Retinal pigment epithelial cell (primary cell): ENCODE results near the gene PLAGL2.
"Not testable (repeated sequence)": the region's sequence is repeated elsewhere in the genome, so short reads cannot be mapped to it uniquely, and the experiment has no call there.

Experiments used
- DNase-seq: peaks from one replicate; pipeline ENCODE4 v3.0.0-alpha.2; 2010; ENCODE audit warnings: low read depth
- H3K4me3 ChIP-seq: 2 replicates; pipeline ENCODE4 v1.5.1; 2011; ENCODE audit warnings: mild to moderate bottlenecking, low read length, control low read depth, moderate library complexity
- TF ChIP-seq, protein P1 (sequence below): conservative IDR thresholded peaks from 2 replicates; pipeline ENCODE4 v1.5.1; 2011; ENCODE audit warnings: low read depth, low read length, control low read depth, inconsistent platforms

PLAGL2 gene, protein sequence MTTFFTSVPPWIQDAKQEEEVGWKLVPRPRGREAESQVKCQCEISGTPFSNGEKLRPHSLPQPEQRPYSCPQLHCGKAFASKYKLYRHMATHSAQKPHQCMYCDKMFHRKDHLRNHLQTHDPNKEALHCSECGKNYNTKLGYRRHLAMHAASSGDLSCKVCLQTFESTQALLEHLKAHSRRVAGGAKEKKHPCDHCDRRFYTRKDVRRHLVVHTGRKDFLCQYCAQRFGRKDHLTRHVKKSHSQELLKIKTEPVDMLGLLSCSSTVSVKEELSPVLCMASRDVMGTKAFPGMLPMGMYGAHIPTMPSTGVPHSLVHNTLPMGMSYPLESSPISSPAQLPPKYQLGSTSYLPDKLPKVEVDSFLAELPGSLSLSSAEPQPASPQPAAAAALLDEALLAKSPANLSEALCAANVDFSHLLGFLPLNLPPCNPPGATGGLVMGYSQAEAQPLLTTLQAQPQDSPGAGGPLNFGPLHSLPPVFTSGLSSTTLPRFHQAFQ

GRCh38 chr20:32207626-32208498 lies at the start of gene PLAGL2, which contains the start of gene POFUT1:
Gene PLAGL2 (minus strand): TSS chr20:32207743. CDS start chr20:32202178, 5,565 bp downstream.
Gene POFUT1 (plus strand): TSS chr20:32207880. CDS start chr20:32207942, 62 bp downstream.
- TF ChIP-seq, protein P1, sequence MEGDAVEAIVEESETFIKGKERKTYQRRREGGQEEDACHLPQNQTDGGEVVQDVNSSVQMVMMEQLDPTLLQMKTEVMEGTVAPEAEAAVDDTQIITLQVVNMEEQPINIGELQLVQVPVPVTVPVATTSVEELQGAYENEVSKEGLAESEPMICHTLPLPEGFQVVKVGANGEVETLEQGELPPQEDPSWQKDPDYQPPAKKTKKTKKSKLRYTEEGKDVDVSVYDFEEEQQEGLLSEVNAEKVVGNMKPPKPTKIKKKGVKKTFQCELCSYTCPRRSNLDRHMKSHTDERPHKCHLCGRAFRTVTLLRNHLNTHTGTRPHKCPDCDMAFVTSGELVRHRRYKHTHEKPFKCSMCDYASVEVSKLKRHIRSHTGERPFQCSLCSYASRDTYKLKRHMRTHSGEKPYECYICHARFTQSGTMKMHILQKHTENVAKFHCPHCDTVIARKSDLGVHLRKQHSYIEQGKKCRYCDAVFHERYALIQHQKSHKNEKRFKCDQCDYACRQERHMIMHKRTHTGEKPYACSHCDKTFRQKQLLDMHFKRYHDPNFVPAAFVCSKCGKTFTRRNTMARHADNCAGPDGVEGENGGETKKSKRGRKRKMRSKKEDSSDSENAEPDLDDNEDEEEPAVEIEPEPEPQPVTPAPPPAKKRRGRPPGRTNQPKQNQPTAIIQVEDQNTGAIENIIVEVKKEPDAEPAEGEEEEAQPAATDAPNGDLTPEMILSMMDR = peak; percentile 14
- H3K4me3 ChIP-seq = peak within 1 kb of the TSS; percentile 99
- DNase-seq = peak; percentile 40

DNA sequence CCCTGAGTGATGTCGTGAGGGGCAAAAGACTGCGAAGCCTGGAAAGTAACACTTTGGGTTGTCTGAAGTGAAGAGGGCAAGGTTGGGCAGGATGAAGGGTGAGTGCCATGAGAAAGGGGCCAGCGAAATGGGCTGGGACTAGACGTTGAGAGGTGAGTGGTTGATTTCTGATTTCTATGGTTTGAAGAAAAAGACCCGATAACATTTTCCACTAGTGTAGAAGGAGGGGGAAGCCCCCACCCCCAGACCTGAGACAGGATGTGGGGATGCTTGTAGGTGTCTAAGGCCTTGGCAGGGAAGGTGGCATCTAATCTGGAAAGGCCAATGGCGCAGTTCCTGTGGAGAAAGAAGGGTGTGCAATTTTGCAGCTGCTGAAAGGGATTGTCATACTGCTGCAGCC lies 44.6 kb upstream of the PLAGL2 start:
- DNase-seq = no peak
- H3K4me3 ChIP-seq = no peak overlapping the region
- TF ChIP-seq, protein P1 = no peak

GRCh38 chr20:32251470-32251869 lies 43.9 kb upstream of the PLAGL2 start:
- H3K4me3 ChIP-seq = no peak overlapping the region
- TF ChIP-seq, protein P1 = no peak
- no peak for DNase-seq

DNA sequence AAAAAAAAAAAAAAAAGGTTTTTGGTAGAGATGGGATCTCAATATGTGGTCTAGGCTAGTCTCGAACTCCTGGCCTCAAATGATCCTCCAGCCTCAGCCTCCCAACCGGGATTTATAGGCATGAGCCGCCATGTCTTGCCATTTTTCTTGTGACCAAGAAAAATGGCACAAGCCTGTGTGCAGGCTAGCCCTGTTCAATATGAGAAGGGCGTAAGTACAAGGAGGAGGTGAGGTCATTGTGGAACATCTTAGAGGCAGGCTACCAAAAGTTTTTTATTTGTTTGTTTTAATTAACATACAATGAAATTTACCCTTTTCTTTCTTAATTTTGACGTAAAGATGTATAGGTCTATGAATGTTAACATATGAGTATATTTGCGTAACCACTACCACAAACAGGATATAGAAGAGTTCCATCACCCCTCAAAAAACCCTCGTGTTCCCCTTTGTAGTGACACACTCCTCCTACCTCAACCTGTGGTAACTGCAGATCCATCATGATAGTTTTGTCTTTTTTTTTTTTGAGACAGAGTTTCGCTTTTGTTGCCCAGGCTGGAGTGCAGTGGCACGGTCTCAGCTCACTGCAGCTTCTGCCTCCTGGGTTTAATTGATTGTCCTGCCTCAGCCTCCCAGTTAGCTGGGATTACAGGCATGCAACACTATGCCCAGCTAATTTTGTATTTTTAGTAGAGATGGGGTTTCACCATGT lies 41.6 kb upstream of the PLAGL2 start:
- DNase-seq = no peak
- H3K4me3 ChIP-seq = no peak overlapping the region
- TF ChIP-seq, protein P1 = no peak

GRCh38 chr20:32248043-32248442 lies 40.5 kb upstream of the PLAGL2 start:
- H3K4me3 ChIP-seq = no peak overlapping the region
- TF ChIP-seq, protein P1 = no peak
- DNase-seq = no peak

- H3K4me3 ChIP-seq, DNase-seq: not testable (repeated sequence)
Observed at GRCh38 chr20:32246208-32246607, 38.7 kb upstream of the PLAGL2 start.

GRCh38 chr20:32244959-32245358 lies 37.4 kb upstream of the PLAGL2 start:
- no peak for DNase-seq
- TF ChIP-seq, protein P1 = no peak
- H3K4me3 ChIP-seq = no peak overlapping the region
